Subcutaneous adipose tissue (tissue), 4 donors: ENCODE data around the gene ZBTB20. TPM values are rescaled to one million over a fixed set of nuclear protein-coding genes. Genes with fewer than 3 reads are reported as not detected.

Experiments
- CTCF ChIP-seq: fragments of 450-650 bp; IDR thresholded peaks from one replicate; pipeline ENCODE4 v1.5.1; 2016; ENCODE audit warnings: low read depth, mild to moderate bottlenecking, control low read depth, antibody characterized with exemption, moderate library complexity
- total RNA-seq, 4 donors: library from RNA; depleted of rRNA; stranded (reverse); fragments of >200 nt; gene quantifications; one replicate each; pipeline ENCODE4 v1.1.0, GENCODE V29; 2016

The ZBTB20 gene
- total RNA-seq, 4 donors from 2014 or later = 60.3 to 93.4 (median 69.1) TPM

GRCh38 chr3:114563720-114564119, 583.4 kb downstream of the ZBTB20 start:
- TF ChIP-seq CTCF = no peak

- TF ChIP-seq CTCF = no peak
Measured at GRCh38 chr3:114562557-114562956, 584.5 kb downstream of the ZBTB20 start.

GRCh38 chr3:114558271-114558670, 588.8 kb downstream of the ZBTB20 start:
- TF ChIP-seq CTCF = no peak

- no peak for TF ChIP-seq CTCF
Measured at GRCh38 chr3:114557791-114558190, 589.3 kb downstream of the ZBTB20 start.

- no peak for TF ChIP-seq CTCF
Measured at GRCh38 chr3:114556657-114557213, 590.4 kb downstream of the ZBTB20 start.

- TF ChIP-seq CTCF = no peak
Measured at GRCh38 chr3:114554731-114555130, 592.4 kb downstream of the ZBTB20 start.

- no peak for TF ChIP-seq CTCF
Measured at GRCh38 chr3:114553949-114554593, 593.0 kb downstream of the ZBTB20 start.
